Lower lobe of right lung (tissue), 2 donors: Measurements from ENCODE around the gene PAQR3. TPM values are rescaled to one million over a fixed set of nuclear protein-coding genes. Genes with fewer than 3 reads are reported as not detected.

Experiments
- ATAC-seq, 2 donors: fragments of 200-7000 bp; cut with Tn5 transposase; one replicate each; pipeline ENCODE4 v1.9.1; 2020 to 2022; ENCODE audit warnings: mild to moderate bottlenecking in 2 of 2, moderate library complexity in 2 of 2
- DNase-seq: peaks from one replicate; pipeline ENCODE4 v3.0.0-alpha.2; 2020
- H3K27ac ChIP-seq: fragments of 200-600 bp; one replicate; pipeline ENCODE4 v1.8.0; 2022
- H3K27me3 ChIP-seq: fragments of 200-600 bp; one replicate; pipeline ENCODE4 v1.8.0; 2022; ENCODE audit warnings: low read depth
- H3K36me3 ChIP-seq: fragments of 200-600 bp; one replicate; pipeline ENCODE4 v1.8.0; 2022; ENCODE audit warnings: mild to moderate bottlenecking
- H3K4me1 ChIP-seq: fragments of 200-600 bp; one replicate; pipeline ENCODE4 v1.8.0; 2022
- H3K4me3 ChIP-seq: fragments of 200-600 bp; one replicate; pipeline ENCODE4 v1.8.0; 2022; ENCODE audit warnings: mild to moderate bottlenecking
- H3K9me3 ChIP-seq: fragments of 200-600 bp; one replicate; pipeline ENCODE4 v1.8.0; 2022
- CTCF ChIP-seq: fragments of 200-600 bp; IDR thresholded peaks from one replicate; pipeline ENCODE4 v1.8.0; 2022; ENCODE audit warnings: antibody characterized with exemption, mild to moderate bottlenecking
- intact Hi-C: fragments of 100-400 bp; cut with DNase I; formaldehyde crosslinking; loops from one replicate; pipeline ENCODE4 v1.11.0; 2022
- total RNA-seq: library from RNA; stranded (reverse); fragmentation: NEBNext Ultra II Directional; extraction: Animal tissue kit (Norgen Biotek cat#: 25700); gene quantifications from one replicate; pipeline ENCODE4 v1.2.1, GENCODE V29; 2021
- donor health status: DM: no; HTN: yes; CAD: no; lungs with severe emphysema.

PAQR3 gene
- total RNA-seq, 1 donor from 2014 or later, result 7.7 TPM

GRCh38 chr4:78971326-78971725, 32.1 kb upstream of the PAQR3 start:
- intact Hi-C loops, result no loop called here
- no peak for TF ChIP-seq CTCF
- ATAC-seq (no peak), DNase-seq (no peak)
- Histone ChIP-seq H3K4me1 (no peaks in the 10 kb centered on the region), H3K4me3 (no peak overlapping the region), H3K36me3 (no peaks in the 10 kb centered on the region), H3K27me3 (no peaks in the 10 kb centered on the region), H3K27ac (no peak overlapping the region), H3K9me3 (no peaks in the 10 kb centered on the region)

- no peak for TF ChIP-seq CTCF
- H3K4me1 ChIP-seq, result no peaks in the 10 kb centered on the region
These were observed 23.4 kb upstream of the PAQR3 start for GRCh38 chr4:78962597-78963115.

GRCh38 chr4:78960926-78961325, 21.7 kb upstream of the PAQR3 start:
- Histone ChIP-seq H3K36me3 (no peaks in the 10 kb centered on the region), H3K27me3 (no peaks in the 10 kb centered on the region), H3K4me1 (no peaks in the 10 kb centered on the region), H3K4me3 (no peak overlapping the region), H3K9me3 (no peaks in the 10 kb centered on the region), H3K27ac (no peak overlapping the region)
- no peak for TF ChIP-seq CTCF
- intact Hi-C loops, result no loop called here
- no peak for DNase-seq
- ATAC-seq, result no peak

More at GRCh38 chr4:78962597-78963115, 23.4 kb upstream of the PAQR3 start:
- DNase-seq (no peak), ATAC-seq (no peak)
- intact Hi-C loops, result no loop called here
- no peak overlapping the region for H3K27ac ChIP-seq
- H3K4me3 ChIP-seq, result no peak overlapping the region
- no peaks in the 10 kb centered on the region for H3K27me3 ChIP-seq
- H3K9me3 ChIP-seq, result no peaks in the 10 kb centered on the region
- no peaks in the 10 kb centered on the region for H3K36me3 ChIP-seq

GRCh38 chr4:78956975-78957374, 17.7 kb upstream of the PAQR3 start:
- ATAC-seq, result no peak
- H3K4me1 ChIP-seq, result no peaks in the 10 kb centered on the region
- H3K9me3 ChIP-seq, result no peaks in the 10 kb centered on the region
- DNase-seq, result no peak
- no peaks in the 10 kb centered on the region for H3K36me3 ChIP-seq
- no peak overlapping the region for H3K27ac ChIP-seq
- no peak for TF ChIP-seq CTCF
- no peaks in the 10 kb centered on the region for H3K27me3 ChIP-seq
- intact Hi-C loops, result loop anchor here (10.0 kb wide), 1 partner anchor 1268 kb away; no protein-coding TSS in a partner anchor
- H3K4me3 ChIP-seq, result no peak overlapping the region

- ATAC-seq, result no peak
- peak; percentile 24 for TF ChIP-seq CTCF
- intact Hi-C loops, result loop anchor here (10.0 kb wide), 1 partner anchor 1271 kb away; no protein-coding TSS in a partner anchor
These were observed 14.8 kb upstream of the PAQR3 start for GRCh38 chr4:78953769-78954666.

More at GRCh38 chr4:78953769-78954666, 14.8 kb upstream of the PAQR3 start:
- no peaks in the 10 kb centered on the region for H3K27me3 ChIP-seq
- DNase-seq, result no peak
- no peak overlapping the region for H3K4me3 ChIP-seq
- no peaks in the 10 kb centered on the region for H3K9me3 ChIP-seq
- no peaks in the 10 kb centered on the region for H3K36me3 ChIP-seq
- no peak overlapping the region for H3K27ac ChIP-seq
- no peaks in the 10 kb centered on the region for H3K4me1 ChIP-seq
